Measurements from ENCODE around the gene DIP2C.
"Not testable (repeated sequence)": the region's sequence is repeated elsewhere in the genome, so short reads cannot be mapped to it uniquely, and the experiment has no call there.

DIP2C gene

GRCh38 chr10:599767-600166 lies 89.7 kb downstream of the DIP2C start:
- no peak for DNase-seq (ENCODE audit: low read depth)
- H3K4me3 ChIP-seq (replicated peaks; ENCODE audit: low read depth, low read length) = no peak overlapping the region
- TF ChIP-seq CTCF (IDR thresholded peaks at IDR 0.05; ENCODE audit: low read length, missing control alignments) = no peak

- H3K4me3 ChIP-seq (replicated peaks; ENCODE audit: low read depth, low read length) = no peak overlapping the region
- peak; percentile 79 for DNase-seq (ENCODE audit: low read depth)
- TF ChIP-seq CTCF (IDR thresholded peaks at IDR 0.05; ENCODE audit: low read length, missing control alignments) = no peak
Measured at GRCh38 chr10:598415-599170, 90.9 kb downstream of the DIP2C start.

GRCh38 chr10:597976-598375 lies 91.5 kb downstream of the DIP2C start:
- no peak for TF ChIP-seq CTCF (IDR thresholded peaks at IDR 0.05; ENCODE audit: low read length, missing control alignments)
- no peak overlapping the region for H3K4me3 ChIP-seq (replicated peaks; ENCODE audit: low read depth, low read length)
- DNase-seq (ENCODE audit: low read depth) = no peak

DNA sequence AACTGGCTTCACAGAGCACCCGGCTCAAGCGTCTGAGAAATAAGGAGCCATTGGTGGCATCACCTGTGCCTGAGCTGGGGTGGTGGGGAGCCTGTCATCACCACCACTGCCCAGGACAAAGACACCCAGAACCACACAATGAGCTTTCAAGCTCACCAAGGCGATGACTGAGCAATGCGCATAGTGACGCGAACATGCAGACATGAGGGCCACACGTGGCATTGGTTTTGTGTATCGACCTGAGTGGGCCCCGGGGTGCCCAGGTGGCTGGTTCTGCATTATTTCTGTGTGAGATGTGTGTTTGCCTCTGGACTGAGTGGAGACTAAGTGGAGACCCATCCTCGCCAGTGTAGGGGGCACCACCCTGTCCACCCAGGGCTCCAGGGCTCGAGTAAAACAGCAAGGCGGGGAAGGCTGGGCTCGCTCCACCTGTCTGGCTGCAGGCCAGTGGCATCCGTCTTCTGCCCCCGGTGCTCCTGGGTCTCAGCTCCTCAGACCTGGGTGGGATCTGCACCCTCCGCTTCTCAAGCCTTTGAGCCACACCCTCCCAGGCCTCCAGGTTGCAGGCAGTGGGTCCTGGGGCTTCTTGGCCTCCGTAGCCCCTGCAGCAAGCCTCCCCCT lies 92.6 kb downstream of the DIP2C start:
- no peak for DNase-seq (ENCODE audit: low read depth)
- TF ChIP-seq CTCF (IDR thresholded peaks at IDR 0.05; ENCODE audit: low read length, missing control alignments) = no peak
- no peak overlapping the region for H3K4me3 ChIP-seq (replicated peaks; ENCODE audit: low read depth, low read length)

- not testable (repeated sequence) for H3K4me3 ChIP-seq (replicated peaks; ENCODE audit: low read depth, low read length); DNase-seq (ENCODE audit: low read depth)
Measured at GRCh38 chr10:596131-596530, 93.3 kb downstream of the DIP2C start.

- no peak for TF ChIP-seq CTCF (IDR thresholded peaks at IDR 0.05; ENCODE audit: low read length, missing control alignments)
- H3K4me3 ChIP-seq (replicated peaks; ENCODE audit: low read depth, low read length) = no peak overlapping the region
- no peak for DNase-seq (ENCODE audit: low read depth)
Measured at GRCh38 chr10:595473-595872, 94.0 kb downstream of the DIP2C start.

DNA sequence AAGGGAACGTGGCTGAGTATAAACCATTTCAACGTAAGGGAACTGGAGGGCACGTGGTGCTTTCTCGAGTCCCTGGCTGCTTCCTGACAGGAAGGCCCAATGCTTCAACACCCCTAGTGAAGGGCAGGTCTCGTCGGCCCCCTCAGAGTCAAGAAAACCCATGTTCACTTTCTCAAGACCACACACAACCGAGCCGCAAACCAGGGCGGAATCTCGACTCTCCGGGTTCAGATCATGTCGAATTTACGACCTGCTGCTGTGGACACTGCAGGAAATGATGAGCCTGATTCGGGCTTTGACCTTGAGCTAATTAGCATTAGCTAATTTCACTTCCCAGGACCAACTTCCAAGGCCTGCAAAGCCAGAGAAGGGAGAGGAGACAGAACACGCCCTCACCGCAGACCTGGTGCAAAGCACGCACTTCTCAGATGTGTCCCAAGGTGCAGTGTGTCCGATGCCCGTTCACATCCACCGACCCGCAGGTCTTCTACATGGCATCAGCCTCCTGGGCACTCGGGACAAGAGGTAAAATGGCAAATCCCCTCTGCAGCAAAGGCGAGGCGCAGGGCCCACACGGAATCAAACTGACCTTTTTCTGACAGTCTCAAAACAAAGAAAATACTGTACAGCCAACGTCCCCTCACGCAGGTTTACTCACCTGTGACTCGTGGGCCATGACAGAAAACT lies 94.7 kb downstream of the DIP2C start:
- H3K4me3 ChIP-seq (replicated peaks; ENCODE audit: low read depth, low read length) = no peak overlapping the region
- TF ChIP-seq CTCF (IDR thresholded peaks at IDR 0.05; ENCODE audit: low read length, missing control alignments) = no peak
- DNase-seq (ENCODE audit: low read depth) = no peak

Data from fibroblast of pulmonary artery (primary cell).